H1 (cell line): ENCODE data around the gene CTU1. TPM values are rescaled to one million over a fixed set of nuclear protein-coding genes. Genes with fewer than 3 reads are reported as not detected.

ENCODE experiments used
- BRCA1 ChIP-seq: IDR thresholded peaks from 2 replicates; pipeline ENCODE4 v1.6.1; 2012; ENCODE audit warnings: low read depth, low read length, improper control_type of control experiment
- CHD7 ChIP-seq: fragments of 300-600 bp; sonication (generic); IDR thresholded peaks from 2 replicates; pipeline ENCODE4 v1.7.1; 2012; ENCODE audit warnings: low read length, moderate library complexity, mild to moderate bottlenecking, inconsistent platforms; ENCODE audit not compliant: insufficient replicate concordance
- FOSL1 ChIP-seq: IDR thresholded peaks from 2 replicates; pipeline ENCODE4 v1.6.1; 2011; ENCODE audit warnings: mild to moderate bottlenecking, low read depth, low read length, moderate library complexity; ENCODE audit not compliant: insufficient read depth
- JUN ChIP-seq: IDR thresholded peaks from 2 replicates; pipeline ENCODE4 v1.6.1; 2011; ENCODE audit warnings: low read depth, mild to moderate bottlenecking, improper control_type of control experiment, low read length
- KDM5A ChIP-seq: fragments of 200-600 bp; IDR thresholded peaks from 2 replicates; pipeline ENCODE4 v1.7.1; 2012; ENCODE audit warnings: mild to moderate bottlenecking, low read length, inconsistent platforms, mixed read lengths
- MAX ChIP-seq: IDR thresholded peaks from 2 replicates; pipeline ENCODE4 v1.6.1; 2012; ENCODE audit warnings: inconsistent platforms
- PHF8 ChIP-seq: fragments of 200-600 bp; sonication (generic); conservative IDR thresholded peaks from 2 replicates; pipeline ENCODE4 v1.7.1; 2012; ENCODE audit warnings: low read depth, mild to moderate bottlenecking, inconsistent platforms, low read length, moderate library complexity
- RXRA ChIP-seq: IDR thresholded peaks from 2 replicates; pipeline ENCODE4 v1.6.1; 2011; ENCODE audit warnings: low read depth, mild to moderate bottlenecking, low read length, moderate library complexity; ENCODE audit not compliant: insufficient read depth
- SAP30 ChIP-seq: fragments of 300-600 bp; sonication (generic); IDR thresholded peaks from 2 replicates; pipeline ENCODE4 v1.7.1; 2012; ENCODE audit warnings: low read length, moderate library complexity, mild to moderate bottlenecking, inconsistent platforms; ENCODE audit not compliant: insufficient read depth, insufficient replicate concordance
- TCF12 ChIP-seq: IDR thresholded peaks from 2 replicates; pipeline ENCODE4 v1.6.1; 2011; ENCODE audit warnings: low read depth, mild to moderate bottlenecking, low read length
- polyA plus RNA-seq, 7 experiments: library from polyadenylated mRNA; depleted of rRNA in 3 of 7; stranded (reverse) in 5 of 7; unstranded in 2 of 7; fragments of >200 nt in 5 of 7; fragments of 200-250 nt in 2 of 7; gene quantifications; 1 replicate in 5 of 7; 2 replicates in 1 of 7; 4 replicates in 1 of 7; pipeline versions ENCODE4 v1.2.1 to v1.2.3, GENCODE V29; 2011 to 2013; ENCODE audit warnings: missing spikeins in 2 of 7, mixed read lengths in 2 of 7
- total RNA-seq: library from RNA; stranded (reverse); fragmentation: NEBNext Ultra II Directional; extraction: Animal tissue kit (Norgen Biotek cat#: 25700); gene quantifications from 2 replicates; pipeline ENCODE4 v1.2.1, GENCODE V29; 2021

The CTU1 gene
- total and polyA plus RNA-seq, 2 of the 8 experiments (the other 6 are each of a cell fraction or from before 2014, with no cell fraction given), result 4.6 to 7.2 TPM

GRCh38 chr19:51128227-51128626, 20.0 kb upstream of the CTU1 start (continued):
- TF ChIP-seq CHD7, result no peak
- no peak for TF ChIP-seq TCF12
- TF ChIP-seq BRCA1, result no peak
- TF ChIP-seq SAP30, result no peak
- no peak for TF ChIP-seq RXRA
- no peak for TF ChIP-seq JUN
- no peak for TF ChIP-seq FOSL1
- TF ChIP-seq KDM5A, result no peak
- no peak for TF ChIP-seq MAX
- no peak for TF ChIP-seq PHF8
